Uterus (tissue), 2 donors: ENCODE results near the gene MAP4K5.
"Not testable (repeated sequence)": the region's sequence is repeated elsewhere in the genome, so short reads cannot be mapped to it uniquely, and the experiment has no call there.

Experiments
- CTCF ChIP-seq, 4 experiments: fragments of 200-600 bp in 2 of 4; fragments of 450-650 bp in 2 of 4; sonication (generic) in 2 of 4; IDR thresholded peaks; one replicate each; pipeline ENCODE4 v1.5.1; 2016 to 2019; ENCODE audit warnings: antibody characterized with exemption in 4 of 4, mild to moderate bottlenecking in 2 of 4, moderate library complexity in 1 of 4
- POLR2A ChIP-seq, 2 donors: fragments of 450-650 bp; IDR thresholded peaks; one replicate each; pipeline ENCODE4 v1.6.1; 2016; ENCODE audit warnings: antibody characterized with exemption in 2 of 2, mild to moderate bottlenecking in 1 of 2, moderate library complexity in 1 of 2

DNA sequence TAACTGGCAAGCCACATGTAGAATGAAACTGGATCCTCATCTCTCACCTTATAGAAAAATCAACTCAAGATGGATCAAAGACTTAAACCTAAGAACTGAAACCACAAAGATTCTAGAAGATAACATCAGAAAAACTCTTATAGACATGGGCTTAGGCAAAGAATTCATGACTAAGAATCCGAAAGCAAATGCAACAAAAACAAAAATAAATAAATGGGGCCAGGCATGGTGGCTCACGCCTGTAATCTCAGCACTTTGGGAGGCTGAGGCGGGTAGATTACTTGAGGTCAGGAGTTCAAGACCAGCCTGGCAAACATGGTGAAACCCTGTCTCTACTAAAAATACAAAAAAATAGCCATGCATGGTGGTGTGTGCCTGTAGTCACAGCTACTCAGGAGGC is 20.4 kb upstream of the MAP4K5 start:
- TF ChIP-seq CTCF, POLR2A (IDR thresholded peaks at IDR 0.05): not testable (repeated sequence)
